Mononuclear cell (primary cell): Measurements from ENCODE around the gene HSPA9. TPM values are rescaled to one million over a fixed set of nuclear protein-coding genes. Genes with fewer than 3 reads are reported as not detected.

ENCODE experiments used
- H3K27me3 ChIP-seq: 2 replicates; pipeline ENCODE4 v1.6.0; 2011; ENCODE audit warnings: low read length, control low read depth; ENCODE audit not compliant: insufficient read depth
- H3K4me1 ChIP-seq: 2 replicates; pipeline ENCODE4 v1.5.1; 2011; ENCODE audit warnings: mild to moderate bottlenecking, low read length, control low read depth; ENCODE audit not compliant: insufficient read depth
- H3K4me3 ChIP-seq: 2 replicates; pipeline ENCODE4 v1.5.1; 2011; ENCODE audit warnings: mild to moderate bottlenecking, low read length, moderate library complexity
- H3K9me3 ChIP-seq: 2 replicates; pipeline ENCODE4 v1.5.1; 2011; ENCODE audit warnings: low read depth, mild to moderate bottlenecking, control low read depth, low read length
- total RNA-seq: library from RNA; depleted of rRNA; stranded (reverse); fragments of >200 nt; gene quantifications from one replicate; pipeline ENCODE4 v1.2.3, GENCODE V29; 2012

Gene HSPA9
- total RNA-seq, result 455 TPM

- Histone ChIP-seq H3K9me3 (no peaks in the 10 kb centered on the region), H3K4me3 (peak within 1 kb of the TSS; percentile 95), H3K4me1 (peaks cover 18% of the 10 kb centered on the region), H3K27me3 (no peaks in the 10 kb centered on the region)
Observed at GRCh38 chr5:138575194-138576015, at the start of gene HSPA9. Gene HSPA9 (minus strand): TSS chr5:138575401. CDS start chr5:138575318, 83 bp downstream.

DNA sequence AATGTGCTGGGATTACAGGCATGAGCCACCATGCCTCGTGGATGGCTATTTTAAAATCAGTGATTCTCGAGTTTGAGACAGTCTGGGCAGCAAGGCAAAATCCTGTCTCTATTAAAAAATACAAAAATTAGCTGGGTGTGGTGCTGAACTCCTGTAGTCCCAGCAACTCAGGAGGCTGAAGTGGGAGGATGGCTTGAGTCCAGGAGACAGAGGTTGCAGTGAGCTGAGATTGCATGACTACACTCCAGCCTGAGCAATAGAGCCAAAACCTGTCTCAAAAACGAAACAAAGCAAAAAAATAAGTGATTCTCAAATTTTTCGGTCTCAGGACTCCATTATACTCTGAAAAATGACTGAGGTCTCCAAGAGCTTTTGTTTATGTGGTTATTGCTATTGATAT, 47.9 kb upstream of the HSPA9 start:
- no peak overlapping the region for H3K4me3 ChIP-seq
- H3K9me3 ChIP-seq, result no peaks in the 10 kb centered on the region
- peaks cover 2% of the 10 kb centered on the region for H3K27me3 ChIP-seq
- peaks cover 5% of the 10 kb centered on the region for H3K4me1 ChIP-seq

DNA sequence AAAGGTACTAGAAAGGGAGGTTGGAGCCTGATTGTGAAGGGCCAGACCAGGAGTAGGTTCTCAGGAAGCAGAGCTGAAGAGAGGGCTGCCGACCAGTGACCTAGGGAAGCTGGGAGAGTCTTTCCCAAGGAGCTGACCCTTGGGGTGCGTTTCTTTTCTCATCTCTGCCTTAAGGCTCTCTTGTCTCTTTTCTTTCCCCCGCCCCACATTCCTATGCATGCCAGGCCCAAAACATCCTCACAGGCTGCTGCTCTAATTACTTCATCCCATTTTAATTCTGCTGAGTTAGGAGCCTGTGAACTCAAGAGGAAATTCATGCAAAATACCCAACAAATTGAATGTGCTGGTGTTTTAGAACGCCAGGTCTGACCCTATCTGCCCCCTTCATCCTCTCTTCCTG, 46.9 kb upstream of the HSPA9 start:
- peaks cover 2% of the 10 kb centered on the region for H3K27me3 ChIP-seq
- no peak overlapping the region for H3K4me3 ChIP-seq
- H3K4me1 ChIP-seq, result peaks cover 5% of the 10 kb centered on the region
- H3K9me3 ChIP-seq, result no peaks in the 10 kb centered on the region

- Histone ChIP-seq H3K9me3 (no peaks in the 10 kb centered on the region), H3K4me3 (no peak overlapping the region), H3K4me1 (peaks cover 5% of the 10 kb centered on the region), H3K27me3 (peaks cover 2% of the 10 kb centered on the region)
Observed at GRCh38 chr5:138620663-138621224, 45.5 kb upstream of the HSPA9 start.

GRCh38 chr5:138616508-138616907, 41.3 kb upstream of the HSPA9 start:
- Histone ChIP-seq H3K4me3 (no peak overlapping the region), H3K9me3 (no peaks in the 10 kb centered on the region), H3K4me1 (peaks cover 4% of the 10 kb centered on the region), H3K27me3 (peaks cover 6% of the 10 kb centered on the region)

DNA sequence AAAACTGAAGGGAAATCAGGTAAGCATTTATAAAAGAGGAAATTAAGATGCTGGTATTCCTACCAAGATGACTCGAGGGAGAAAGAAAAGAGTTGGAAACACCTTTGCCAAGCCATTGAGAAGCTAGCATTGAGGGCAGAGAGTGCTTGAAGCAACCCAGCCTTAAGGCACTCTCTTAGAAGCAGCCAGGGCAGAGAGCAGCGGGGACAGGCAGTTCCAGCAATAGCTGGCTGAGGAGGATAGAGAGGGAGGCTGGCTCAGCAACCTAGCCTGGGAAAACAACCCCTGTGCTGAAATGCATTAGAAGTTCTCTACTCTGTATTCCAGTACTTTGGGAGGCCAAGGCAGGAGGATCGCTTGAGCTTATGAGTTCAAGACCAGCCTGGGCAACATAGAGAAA, 40.3 kb upstream of the HSPA9 start:
- Histone ChIP-seq H3K4me1 (peaks cover 14% of the 10 kb centered on the region), H3K27me3 (peaks cover 15% of the 10 kb centered on the region), H3K4me3 (no peak overlapping the region), H3K9me3 (no peaks in the 10 kb centered on the region)

GRCh38 chr5:138611678-138612218, 36.5 kb upstream of the HSPA9 start:
- Histone ChIP-seq H3K9me3 (no peaks in the 10 kb centered on the region), H3K27me3 (peaks cover 19% of the 10 kb centered on the region), H3K4me3 (no peak overlapping the region), H3K4me1 (peaks cover 15% of the 10 kb centered on the region)

GRCh38 chr5:138610918-138611677, 35.9 kb upstream of the HSPA9 start:
- Histone ChIP-seq H3K4me1 (peaks cover 15% of the 10 kb centered on the region), H3K27me3 (peaks cover 19% of the 10 kb centered on the region), H3K4me3 (no peak overlapping the region), H3K9me3 (no peaks in the 10 kb centered on the region)

DNA sequence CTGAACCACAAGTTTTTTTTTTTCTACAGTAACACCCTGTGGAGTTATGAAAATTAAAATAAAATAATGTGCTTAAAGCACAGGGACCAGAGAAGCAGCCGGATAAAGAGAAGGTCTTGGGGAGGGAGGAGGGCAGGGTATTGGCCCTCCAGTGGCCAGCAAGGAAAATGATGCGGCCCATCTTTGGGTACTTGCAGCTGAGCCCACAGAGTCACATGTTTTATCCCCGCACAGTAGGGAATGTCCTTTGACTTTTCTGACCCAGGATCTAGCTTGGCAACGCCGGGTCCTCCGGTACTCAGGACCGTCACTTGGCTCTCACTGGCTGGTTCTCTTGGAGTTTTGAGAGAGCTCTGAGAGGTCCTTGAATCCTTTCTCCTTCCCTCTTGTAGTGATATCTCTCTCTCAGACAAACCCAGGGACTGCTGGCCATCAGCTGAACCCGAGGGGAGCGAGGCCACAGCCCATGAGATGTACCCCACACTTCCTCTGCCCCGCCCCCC, 35.3 kb upstream of the HSPA9 start:
- Histone ChIP-seq H3K9me3 (no peaks in the 10 kb centered on the region), H3K4me3 (no peak overlapping the region), H3K4me1 (peaks cover 20% of the 10 kb centered on the region), H3K27me3 (peaks cover 19% of the 10 kb centered on the region)

DNA sequence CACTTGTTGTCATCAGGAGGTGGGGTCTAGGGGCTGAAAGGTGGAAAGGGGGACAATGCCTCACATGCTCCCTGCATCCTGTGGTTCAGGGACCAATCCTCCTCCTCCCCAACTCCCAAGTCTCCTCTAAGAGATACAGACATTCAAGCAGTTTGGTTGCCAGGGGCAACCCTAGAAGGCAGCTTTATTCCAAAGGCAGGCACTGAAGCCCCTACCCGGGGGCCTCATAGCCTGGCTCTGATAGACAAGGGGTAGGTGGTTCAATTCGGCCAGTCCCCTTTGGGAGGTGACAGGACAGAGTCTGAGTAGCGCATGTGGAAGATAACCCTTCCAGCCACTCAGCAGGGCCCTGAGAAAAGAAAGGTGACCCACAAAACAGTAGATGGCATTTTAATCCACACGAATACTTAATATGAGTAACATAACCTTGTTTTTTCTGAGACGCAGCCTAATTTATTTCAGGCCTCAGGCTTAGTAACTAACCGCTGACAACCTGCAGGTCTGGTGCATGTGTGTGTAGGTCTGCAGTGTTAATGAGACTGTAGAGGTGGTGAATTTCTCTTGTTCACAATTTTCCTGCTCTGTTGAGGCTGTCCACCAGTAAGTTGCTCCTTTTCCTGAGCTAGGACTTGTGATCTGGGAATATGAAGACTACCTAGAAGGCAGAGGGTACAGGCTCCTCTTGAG, 31.3 kb upstream of the HSPA9 start:
- peaks cover 25% of the 10 kb centered on the region for H3K4me1 ChIP-seq

DNA sequence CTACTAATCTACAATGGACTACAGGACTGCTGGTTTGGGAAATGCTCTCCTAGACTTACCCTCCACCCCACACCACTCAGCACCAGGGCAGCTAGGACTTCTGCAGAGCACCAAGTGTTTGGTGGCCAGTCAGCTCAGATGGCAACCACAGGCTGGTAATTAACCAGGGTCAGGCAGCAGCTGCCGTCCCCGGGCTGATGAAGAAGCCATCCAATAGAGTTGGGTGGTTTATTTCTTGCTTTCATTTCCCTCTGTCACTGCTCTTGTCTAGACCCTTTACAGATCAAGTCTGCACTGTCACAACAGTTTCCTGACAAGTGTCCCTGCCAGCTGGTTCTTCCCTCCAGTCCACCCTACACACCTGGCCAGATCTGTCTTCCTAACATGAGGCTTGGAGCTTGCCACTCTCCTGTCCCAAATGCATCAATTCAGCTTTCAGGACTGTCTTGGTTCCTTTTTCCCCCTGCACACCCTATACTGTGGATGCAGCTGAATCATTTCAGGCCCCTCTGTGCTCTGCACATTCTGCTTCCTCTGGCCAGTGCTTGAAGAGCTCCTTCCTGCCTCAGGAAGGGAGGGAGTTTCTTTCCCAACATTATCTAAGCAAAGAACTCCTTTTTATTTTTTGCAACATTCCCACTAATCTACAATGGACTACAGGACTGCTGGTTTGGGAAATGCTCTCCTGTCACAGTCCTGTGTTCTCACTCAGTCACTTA, 30.2 kb upstream of the HSPA9 start:
- Histone ChIP-seq H3K9me3 (no peaks in the 10 kb centered on the region), H3K4me1 (peaks cover 16% of the 10 kb centered on the region), H3K27me3 (peaks cover 4% of the 10 kb centered on the region), H3K4me3 (no peak overlapping the region)

More for the DNA sequence above, 31.3 kb upstream of the HSPA9 start:
- no peaks in the 10 kb centered on the region for H3K9me3 ChIP-seq
- no peak overlapping the region for H3K4me3 ChIP-seq
- H3K27me3 ChIP-seq, result peaks cover 14% of the 10 kb centered on the region

GRCh38 chr5:138604176-138604785, 29.1 kb upstream of the HSPA9 start:
- no peaks in the 10 kb centered on the region for H3K27me3 ChIP-seq
- no peak overlapping the region for H3K4me3 ChIP-seq
- H3K9me3 ChIP-seq, result no peaks in the 10 kb centered on the region
- peaks cover 16% of the 10 kb centered on the region for H3K4me1 ChIP-seq

GRCh38 chr5:138603249-138603920, 28.2 kb upstream of the HSPA9 start:
- H3K4me3 ChIP-seq, result no peak overlapping the region
- H3K9me3 ChIP-seq, result no peaks in the 10 kb centered on the region
- H3K4me1 ChIP-seq, result peaks cover 16% of the 10 kb centered on the region
- no peaks in the 10 kb centered on the region for H3K27me3 ChIP-seq
